CD4-positive, alpha-beta T cell (primary cell): Measurements from ENCODE around the gene HNRNPL. TPM values are rescaled to one million over a fixed set of nuclear protein-coding genes. Genes with fewer than 3 reads are reported as not detected.

Experiments used
- ATAC-seq: fragments of 200-7000 bp; cut with Tn5 transposase; one replicate; pipeline ENCODE4 v1.10.0; 2022; ENCODE audit warnings: mild to moderate bottlenecking; ENCODE audit not compliant: poor library complexity
- CTCF ChIA-PET: fragments of 350-600 bp; sonication (Branson Sonifier 250); formaldehyde crosslinking; loops from one replicate; lab custom pipeline; 2021; ENCODE audit warnings: antibody characterized with exemption, inconsistent platforms; lab: Charles Lee
- POLR2A ChIA-PET: fragments of 350-600 bp; sonication (Branson Sonifier 250); formaldehyde crosslinking; loops from one replicate; lab custom pipeline; 2021; ENCODE audit warnings: antibody characterized with exemption, inconsistent platforms; lab: Charles Lee
- DNase-seq, 14 experiments: peaks; one replicate each; pipeline ENCODE4 v3.0.0-alpha.2; 2013 to 2020; ENCODE audit warnings: mixed read lengths in 2 of 14
- H3K27ac ChIP-seq, 2 donors: one replicate each; pipeline versions ENCODE4 v1.5.1 to v1.7.0; 2013; ENCODE audit warnings: low read length in 2 of 2, low read depth in 1 of 2, mild to moderate bottlenecking in 1 of 2
- H3K27me3 ChIP-seq, 2 experiments: 1 replicate in 1 of 2; 2 replicates in 1 of 2; pipeline versions ENCODE4 v1.6.1 to v1.7.0; 2013; ENCODE audit warnings: low read length in 2 of 2, control low read depth in 1 of 2, mild to moderate bottlenecking in 1 of 2, moderate library complexity in 1 of 2; ENCODE audit not compliant: insufficient read depth in 2 of 2, control insufficient read depth in 1 of 2
- H3K36me3 ChIP-seq: one replicate; pipeline ENCODE4 v1.6.1; 2013; ENCODE audit warnings: low read length, control low read depth; ENCODE audit not compliant: insufficient read depth
- H3K4me1 ChIP-seq: one replicate; pipeline ENCODE4 v1.6.1; 2013; ENCODE audit warnings: low read length, control low read depth; ENCODE audit not compliant: insufficient read depth
- H3K4me3 ChIP-seq: one replicate; pipeline ENCODE4 v1.5.1; 2013; ENCODE audit warnings: mild to moderate bottlenecking, low read length, moderate library complexity
- H3K9me3 ChIP-seq, 2 experiments: 1 replicate in 1 of 2; 2 replicates in 1 of 2; pipeline versions ENCODE4 v1.6.1 to v1.7.0; 2013; ENCODE audit warnings: low read length in 2 of 2, mild to moderate bottlenecking in 2 of 2, control low read depth in 1 of 2, moderate library complexity in 1 of 2; ENCODE audit not compliant: control insufficient read depth in 1 of 2, insufficient read depth in 1 of 2
- H3K27ac Mint-ChIP-seq: one replicate; pipeline ENCODE4 v1.8.0; 2020; ENCODE audit warnings: mixed read lengths
- H3K27me3 Mint-ChIP-seq: one replicate; pipeline ENCODE4 v1.8.0; 2021; ENCODE audit warnings: mixed read lengths
- H3K36me3 Mint-ChIP-seq: one replicate; pipeline ENCODE4 v1.8.0; 2021; ENCODE audit warnings: low read depth, mixed read lengths
- H3K4me1 Mint-ChIP-seq: one replicate; pipeline ENCODE4 v1.8.0; 2021; ENCODE audit warnings: low read depth, mixed read lengths
- H3K4me3 Mint-ChIP-seq: one replicate; pipeline ENCODE4 v1.8.0; 2020; ENCODE audit warnings: mild to moderate bottlenecking, mixed read lengths
- H3K9me3 Mint-ChIP-seq: one replicate; pipeline ENCODE4 v1.8.0; 2020; ENCODE audit warnings: mixed read lengths
- CTCF ChIP-seq: fragments of 200-600 bp; IDR thresholded peaks from one replicate; pipeline ENCODE4 v1.8.0; 2022; ENCODE audit warnings: antibody characterized with exemption, mild to moderate bottlenecking
- intact Hi-C, 2 experiments: fragments of 100-400 bp; cut with DNase I in 1 of 2; cut with micrococcal nuclease in 1 of 2; formaldehyde crosslinking; loops; one replicate each; pipeline versions ENCODE4 v1.15.1 to v1.9.0; 2023 to 2025; cut with DNase I, micrococcal nuclease
- total RNA-seq, 174 experiments: library from RNA in 2 of 174; stranded (reverse) in 2 of 174; gene quantifications; one replicate each; pipeline ENCODE4 v1.2.3 and lab custom pipeline; 2021 to 2026

HNRNPL gene
- total RNA-seq, 2 experiments from 2014 or later, result 535 to 565 TPM

GRCh38 chr19:38813323-38813722 is 36.5 kb downstream of the HNRNPL start:
- no peak overlapping the region for H3K27ac Mint-ChIP-seq
- TF ChIP-seq CTCF, result no peak
- intact Hi-C loops, result no loop called here
- H3K27ac ChIP-seq, result no peak overlapping the region
- H3K4me3 Mint-ChIP-seq, result no peak overlapping the region
- ChIA-PET CTCF (no interaction called here), POLR2A (no interaction called here)
- H3K4me1 Mint-ChIP-seq, result no peaks in the 10 kb centered on the region
- H3K36me3 ChIP-seq, result peaks cover 37% of the 10 kb centered on the region
- no peak overlapping the region for H3K4me3 ChIP-seq
- peaks cover 24% of the 10 kb centered on the region for H3K36me3 Mint-ChIP-seq
- no peaks in the 10 kb centered on the region for H3K9me3 ChIP-seq
- H3K4me1 ChIP-seq, result no peaks in the 10 kb centered on the region
- DNase-seq, result no peak
- H3K27me3 Mint-ChIP-seq, result no peaks in the 10 kb centered on the region
- no peak for ATAC-seq
- no peaks in the 10 kb centered on the region for H3K27me3 ChIP-seq
- H3K9me3 Mint-ChIP-seq, result no peaks in the 10 kb centered on the region

GRCh38 chr19:38812841-38813320 is 36.9 kb downstream of the HNRNPL start, which contains the start of gene LGALS4:
TSS of gene LGALS4 (minus strand) at chr19:38812945. CDS start at chr19:38812886, 59 bp downstream.
- Mint-ChIP-seq H3K4me3 (no peak within 1 kb of the TSS), H3K4me1 (no peaks in the 10 kb centered on the region), H3K27me3 (no peaks in the 10 kb centered on the region), H3K27ac (no peak within 1 kb of the TSS), H3K36me3 (peaks cover 24% of the 10 kb centered on the region), H3K9me3 (no peaks in the 10 kb centered on the region)
- Histone ChIP-seq H3K4me1 (no peaks in the 10 kb centered on the region), H3K27ac (no peak within 1 kb of the TSS), H3K4me3 (no peak within 1 kb of the TSS), H3K27me3 (no peaks in the 10 kb centered on the region), H3K36me3 (peaks cover 33% of the 10 kb centered on the region), H3K9me3 (no peaks in the 10 kb centered on the region)
- ATAC-seq (no peak), DNase-seq (no peak)
- ChIA-PET CTCF (no interaction called here), POLR2A (no interaction called here)
- no peak for TF ChIP-seq CTCF
- intact Hi-C loops, result no loop called here

GRCh38 chr19:38812009-38812840 is 37.6 kb downstream of the HNRNPL start:
- H3K27ac Mint-ChIP-seq, result no peak overlapping the region
- no peaks in the 10 kb centered on the region for H3K4me1 ChIP-seq
- no peaks in the 10 kb centered on the region for H3K27me3 Mint-ChIP-seq
- no peaks in the 10 kb centered on the region for H3K27me3 ChIP-seq
- no peaks in the 10 kb centered on the region for H3K9me3 Mint-ChIP-seq
- no peak overlapping the region for H3K4me3 Mint-ChIP-seq
- ATAC-seq, result no peak
- no peak overlapping the region for H3K4me3 ChIP-seq
- peaks cover 21% of the 10 kb centered on the region for H3K36me3 Mint-ChIP-seq
- DNase-seq, result no peak
- H3K4me1 Mint-ChIP-seq, result no peaks in the 10 kb centered on the region
- H3K27ac ChIP-seq, result no peak overlapping the region
- intact Hi-C loops, result no loop called here
- no peaks in the 10 kb centered on the region for H3K9me3 ChIP-seq
- TF ChIP-seq CTCF, result no peak
- peaks cover 26% of the 10 kb centered on the region for H3K36me3 ChIP-seq
- POLR2A ChIA-PET, result no interaction called here
- CTCF ChIA-PET, result no interaction called here
